Measurements from ENCODE around the gene TRMT11. TPM values are rescaled to one million over a fixed set of nuclear protein-coding genes. Genes with fewer than 3 reads are reported as not detected.

The TRMT11 gene
- total RNA-seq = 8.6 and 10.3 TPM in 2 replicates

GRCh38 chr6:125986301-125987025, at the start of gene TRMT11:
TSS of gene TRMT11 (plus strand) at chr6:125986540. CDS start at chr6:125986551, 11 bp downstream.

GRCh38 chr6:125956506-125957390, 29.6 kb upstream of the TRMT11 start, which contains the start of gene HINT3:
TSS of gene HINT3 (plus strand) at chr6:125956770. CDS start at chr6:125956978, 208 bp downstream.

Other genes starting within 250 kb of the TRMT11 start
- 0.16 and 0.51 TPM in 2 replicates for gene HEY2, start 236.9 kb upstream of the TRMT11 start, total RNA-seq
- 11.1 and 11.8 TPM in 2 replicates for gene NCOA7, start 195.6 kb upstream of the TRMT11 start, total RNA-seq
- 8.3 and 12.2 TPM in 2 replicates for gene HINT3, start 29.8 kb upstream of the TRMT11 start, total RNA-seq